Measurements from ENCODE around the gene SYDE1.

SYDE1 gene

DNA sequence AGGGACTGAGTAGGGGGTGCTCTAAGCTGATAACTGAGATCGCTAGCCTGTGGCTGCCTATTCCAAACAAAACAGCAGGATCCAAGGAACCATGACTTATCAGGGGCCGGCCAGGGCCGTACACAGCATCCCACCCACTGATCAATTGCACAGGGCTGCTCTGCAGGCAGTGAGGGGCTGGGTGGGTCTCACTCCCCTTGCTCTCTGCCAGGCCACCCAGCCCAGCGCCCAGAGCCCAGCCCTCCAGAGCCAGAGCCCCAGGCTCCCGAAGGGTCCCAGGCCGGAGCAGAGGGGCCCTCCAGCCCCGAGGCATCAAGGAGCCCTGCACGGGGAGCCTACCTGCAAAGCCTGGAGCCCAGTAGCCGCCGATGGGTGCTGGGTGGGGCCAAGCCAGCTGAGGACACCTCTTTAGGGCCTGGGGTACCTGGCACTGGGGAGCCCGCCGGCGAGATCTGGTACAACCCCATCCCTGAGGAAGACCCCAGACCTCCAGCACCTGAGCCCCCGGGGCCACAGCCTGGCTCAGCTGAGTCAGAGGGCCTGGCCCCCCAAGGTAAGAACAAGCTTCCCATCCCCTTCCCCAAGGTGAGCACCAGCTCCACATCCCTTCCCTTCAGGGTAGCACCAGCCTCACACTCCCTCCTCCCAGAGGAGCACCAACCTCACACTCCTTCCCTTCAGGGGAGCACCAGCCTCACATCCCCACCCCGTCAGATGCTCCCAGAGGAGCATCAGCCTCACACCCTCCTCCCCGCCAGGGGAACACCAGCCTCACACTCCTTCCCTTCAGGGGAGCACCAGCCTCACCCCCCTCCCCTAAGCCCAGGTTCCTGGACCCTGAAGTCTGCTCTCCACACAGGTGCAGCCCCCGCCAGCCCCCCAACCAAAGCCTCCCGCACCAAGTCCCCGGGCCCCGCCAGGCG is 1.9 kb downstream of the SYDE1 start:
- DNase-seq (ENCODE audit: low spot score) = no peak

DNA sequence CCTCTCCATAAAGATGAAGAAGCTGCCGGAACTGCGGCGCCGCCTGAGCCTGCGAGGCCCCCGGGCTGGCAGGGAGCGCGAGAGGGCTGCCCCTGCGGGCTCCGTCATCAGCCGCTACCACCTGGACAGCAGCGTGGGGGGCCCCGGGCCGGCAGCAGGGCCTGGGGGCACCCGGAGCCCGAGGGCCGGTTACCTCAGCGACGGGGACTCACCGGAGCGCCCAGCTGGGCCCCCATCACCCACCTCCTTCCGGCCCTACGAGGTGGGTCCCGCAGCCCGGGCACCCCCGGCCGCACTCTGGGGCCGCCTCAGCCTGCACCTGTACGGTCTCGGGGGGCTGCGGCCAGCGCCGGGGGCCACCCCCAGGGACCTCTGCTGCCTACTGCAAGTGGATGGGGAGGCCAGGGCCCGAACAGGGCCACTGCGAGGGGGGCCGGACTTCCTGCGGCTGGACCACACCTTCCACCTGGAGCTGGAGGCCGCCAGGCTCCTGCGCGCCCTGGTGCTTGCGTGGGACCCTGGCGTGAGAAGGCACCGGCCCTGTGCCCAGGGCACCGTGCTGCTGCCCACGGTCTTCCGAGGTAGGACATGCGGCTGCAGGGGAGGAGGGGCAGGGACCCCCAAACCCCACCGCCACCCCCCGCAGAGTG is 2.7 kb downstream of the SYDE1 start:
- no peak for DNase-seq (ENCODE audit: low spot score)

DNA sequence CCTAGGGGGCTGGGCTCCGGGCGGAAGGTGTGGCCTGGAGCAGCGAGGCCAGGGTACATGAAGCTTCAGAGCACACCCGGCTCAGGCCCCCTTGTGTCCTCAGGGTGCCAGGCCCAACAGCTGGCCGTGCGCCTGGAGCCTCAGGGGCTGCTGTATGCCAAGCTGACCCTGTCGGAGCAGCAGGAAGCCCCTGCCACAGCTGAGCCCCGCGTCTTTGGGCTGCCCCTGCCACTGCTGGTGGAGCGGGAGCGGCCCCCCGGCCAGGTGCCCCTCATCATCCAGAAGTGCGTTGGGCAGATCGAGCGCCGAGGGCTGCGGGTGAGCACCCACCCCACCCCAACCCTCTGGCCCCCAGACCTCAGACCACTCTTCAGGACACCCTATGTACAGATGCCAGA is 3.2 kb downstream of the SYDE1 start:
- DNase-seq (ENCODE audit: low spot score) = no peak

DNA sequence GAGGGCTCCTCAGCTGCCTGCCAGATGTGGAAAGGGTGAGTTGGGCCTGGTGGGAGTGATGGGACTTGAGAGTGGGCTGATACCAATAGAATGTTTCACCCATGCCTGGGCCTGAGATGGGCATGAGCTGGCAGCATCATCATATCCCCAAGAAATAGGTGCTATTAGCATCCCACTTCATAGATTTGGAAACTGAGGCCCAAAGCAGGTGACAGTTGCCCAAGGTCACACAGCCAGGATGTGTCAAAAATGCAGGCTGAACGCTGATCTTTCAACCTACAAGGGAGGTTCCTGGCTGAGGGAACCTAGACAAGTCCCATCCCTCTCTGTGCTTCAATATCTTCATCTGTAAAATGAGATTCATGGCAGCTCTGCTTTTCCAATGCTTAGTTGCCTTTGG is 4.6 kb downstream of the SYDE1 start:
- no peak for DNase-seq (ENCODE audit: low spot score)

DNA sequence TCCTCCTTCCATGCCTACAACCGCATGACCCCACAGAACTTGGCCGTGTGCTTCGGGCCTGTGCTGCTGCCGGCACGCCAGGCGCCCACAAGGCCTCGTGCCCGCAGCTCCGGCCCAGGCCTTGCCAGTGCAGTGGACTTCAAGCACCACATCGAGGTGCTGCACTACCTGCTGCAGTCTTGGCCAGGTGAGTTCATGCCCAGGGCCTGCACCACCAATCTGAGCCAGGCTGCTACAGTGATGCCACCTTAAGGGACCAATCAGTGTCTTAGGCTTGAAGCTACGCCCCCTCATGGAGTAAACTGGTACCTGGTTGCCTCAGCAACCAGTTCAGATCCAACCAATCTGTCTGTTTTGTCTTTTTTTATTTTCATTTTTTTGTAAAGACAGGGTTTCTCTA is 5.2 kb downstream of the SYDE1 start:
- peak; percentile 80 for DNase-seq (ENCODE audit: low spot score)

DNA sequence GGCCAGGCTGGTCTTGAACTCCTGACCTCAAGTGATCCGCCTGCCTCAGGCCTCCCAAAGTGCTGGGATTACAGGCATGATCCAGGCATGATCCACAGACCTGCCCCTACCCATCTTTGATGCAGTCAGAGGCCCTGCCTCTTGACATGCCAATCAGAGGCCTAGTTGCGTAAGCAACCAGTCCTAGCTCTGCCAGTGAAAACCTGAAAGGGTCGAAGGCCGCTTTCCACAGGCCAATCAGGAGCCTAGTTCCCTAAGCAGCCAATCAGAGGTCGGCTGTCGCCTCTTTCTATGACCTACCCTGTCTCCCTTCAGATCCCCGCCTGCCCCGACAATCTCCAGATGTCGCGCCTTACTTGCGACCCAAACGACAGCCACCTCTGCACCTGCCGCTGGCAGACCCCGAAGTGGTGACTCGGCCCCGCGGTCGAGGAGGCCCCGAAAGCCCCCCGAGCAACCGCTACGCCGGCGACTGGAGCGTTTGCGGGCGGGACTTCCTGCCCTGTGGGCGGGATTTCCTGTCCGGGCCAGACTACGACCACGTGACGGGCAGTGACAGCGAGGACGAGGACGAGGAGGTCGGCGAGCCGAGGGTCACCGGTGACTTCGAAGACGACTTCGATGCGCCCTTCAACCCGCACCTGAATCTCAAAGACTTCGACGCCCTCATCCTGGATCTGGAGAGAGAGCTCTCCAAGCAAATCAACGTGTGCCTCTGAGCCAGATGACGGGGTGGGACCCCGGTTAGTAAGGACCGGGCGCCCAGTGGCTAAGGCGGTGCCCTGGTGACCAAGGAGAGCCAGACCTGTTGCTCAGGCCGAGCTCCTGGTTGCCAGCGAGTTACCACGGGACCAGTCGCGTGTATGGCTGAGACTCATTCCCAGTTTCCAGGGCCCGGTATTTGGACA is 6.3 kb downstream of the SYDE1 start:
- DNase-seq (ENCODE audit: low spot score) = peak; percentile 50

- DNase-seq (ENCODE audit: low spot score) = no peak
Measured at GRCh38 chr19:15114153-15114540, 6.9 kb downstream of the SYDE1 start.

- no peak for DNase-seq (ENCODE audit: low spot score)
Measured at GRCh38 chr19:15115080-15115479, 7.9 kb downstream of the SYDE1 start.

GRCh38 chr19:15115762-15116615 is 8.8 kb downstream of the SYDE1 start:
- no peak for DNase-seq (ENCODE audit: low spot score)

DNA sequence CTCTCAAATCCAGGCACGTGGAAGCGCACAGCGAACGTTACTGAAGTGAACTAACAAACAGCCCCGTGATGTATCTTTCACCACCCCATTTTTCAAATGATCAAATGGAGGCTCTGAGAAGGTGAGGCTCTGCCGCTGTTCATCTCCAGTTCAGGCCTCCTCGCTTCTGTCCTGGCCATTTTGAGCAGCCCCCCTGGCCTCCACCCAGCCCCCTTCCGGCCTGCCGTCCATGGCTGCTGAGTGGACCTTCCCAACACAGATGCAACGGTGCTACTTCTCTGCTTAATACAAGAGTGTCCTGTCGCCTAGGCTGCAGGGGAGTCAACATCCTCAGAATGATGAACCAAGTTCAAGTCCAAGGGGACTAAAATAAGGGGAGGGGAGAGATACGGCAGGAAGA is 9.7 kb downstream of the SYDE1 start:
- DNase-seq (ENCODE audit: low spot score) = no peak

DNA sequence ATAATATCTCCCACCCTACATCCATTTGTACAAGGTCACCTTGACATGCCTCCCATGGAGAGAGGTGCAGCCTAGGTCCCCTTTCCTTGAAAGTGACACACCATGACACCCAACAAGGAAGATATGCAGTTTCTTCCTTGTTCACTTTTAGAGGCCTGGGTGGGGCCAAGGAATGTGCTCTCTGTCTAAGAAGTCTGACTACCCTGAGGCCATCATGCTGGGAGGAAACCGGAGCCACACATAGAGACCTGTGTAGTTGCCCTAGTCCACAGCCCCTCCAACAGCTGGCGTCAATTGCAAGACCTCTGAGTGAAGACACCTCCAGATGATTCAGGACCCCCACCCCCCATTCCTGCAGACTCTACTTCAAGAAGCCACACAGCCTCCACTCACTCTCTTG is 11.0 kb downstream of the SYDE1 start:
- no peak for DNase-seq (ENCODE audit: low spot score)

GRCh38 chr19:15118789-15119494 is 11.7 kb downstream of the SYDE1 start:
- DNase-seq (ENCODE audit: low spot score) = no peak

GRCh38 chr19:15120135-15121026 is 13.2 kb downstream of the SYDE1 start:
- peak; percentile 43 for DNase-seq (ENCODE audit: low spot score)

- DNase-seq (ENCODE audit: low spot score) = no peak
Measured at GRCh38 chr19:15122331-15123030, 15.3 kb downstream of the SYDE1 start.

DNA sequence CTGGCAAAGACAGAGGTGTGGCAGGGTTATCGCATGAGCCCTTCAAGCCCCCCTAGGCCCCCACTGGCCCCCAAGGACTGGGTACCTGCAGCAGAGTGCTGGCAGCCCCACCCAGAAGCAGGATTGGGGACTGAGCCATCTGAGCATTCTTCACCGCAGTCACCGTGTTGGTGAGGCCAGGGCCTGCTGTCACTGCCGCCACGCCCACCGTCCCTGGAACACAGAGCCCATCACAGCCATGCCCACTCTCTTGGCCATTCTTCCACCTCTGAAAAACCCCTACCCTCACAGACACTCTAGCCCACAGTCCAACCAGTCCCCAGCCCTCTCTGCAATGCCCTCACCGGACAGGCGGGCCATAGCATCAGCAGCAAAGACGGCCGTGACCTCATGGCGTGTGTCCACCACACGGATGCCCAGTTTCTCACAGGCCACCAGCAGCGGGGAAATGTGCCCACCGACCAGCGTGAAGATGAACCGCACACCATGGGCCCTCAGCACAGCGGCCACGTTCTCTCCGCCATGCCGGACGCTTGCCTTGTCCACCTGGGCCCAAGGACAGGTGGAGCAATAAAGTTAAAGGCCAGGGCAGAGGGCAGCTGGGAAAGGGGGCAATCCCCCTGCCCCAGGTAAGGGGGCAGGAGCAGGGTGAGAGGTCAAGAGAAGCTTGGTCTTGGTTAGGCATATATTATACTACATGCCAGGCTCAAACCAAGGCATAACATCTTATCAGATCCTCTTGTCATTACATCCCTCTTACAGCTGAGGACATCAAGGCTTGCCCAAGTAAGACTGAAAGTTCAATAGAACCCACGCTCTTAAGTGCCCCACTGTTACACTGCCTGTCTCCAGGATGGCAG is 16.1 kb downstream of the SYDE1 start:
- no peak for DNase-seq (ENCODE audit: low spot score)

GRCh38 chr19:15123900-15124299 is 16.7 kb downstream of the SYDE1 start:
- DNase-seq (ENCODE audit: low spot score) = no peak

GRCh38 chr19:15124572-15125231 is 17.5 kb downstream of the SYDE1 start:
- peak; percentile 82 for DNase-seq (ENCODE audit: low spot score)

Measured in iPS-NIHi11 (cell line).